Testis (tissue), 3 donors: ENCODE measurements around the gene CR1L. TPM values are rescaled to one million over a fixed set of nuclear protein-coding genes. Genes with fewer than 3 reads are reported as not detected.
"Not testable (repeated sequence)": the region's sequence is repeated elsewhere in the genome, so short reads cannot be mapped to it uniquely, and the experiment has no call there.

Experiments
- DNase-seq: peaks from one replicate; pipeline ENCODE4 v3.0.0-alpha.2; 2019
- H3K27ac ChIP-seq, 2 donors: fragments of 200-600 bp; sonication (generic); one replicate each; pipeline ENCODE4 v1.5.1; 2019
- H3K27me3 ChIP-seq: fragments of 200-600 bp; sonication (generic); one replicate; pipeline ENCODE4 v1.5.1; 2019
- H3K36me3 ChIP-seq: fragments of 200-600 bp; sonication (generic); one replicate; pipeline ENCODE4 v1.5.1; 2017; ENCODE audit warnings: low read depth; ENCODE audit errors: missing control alignments
- H3K4me1 ChIP-seq: fragments of 200-600 bp; sonication (generic); one replicate; pipeline ENCODE4 v1.5.1; 2019
- H3K4me3 ChIP-seq, 2 donors: fragments of 200-600 bp; sonication (generic); one replicate each; pipeline ENCODE4 v1.5.1; 2017 to 2019
- H3K9me3 ChIP-seq: fragments of 200-600 bp; sonication (generic); one replicate; pipeline ENCODE4 v1.5.1; 2017
- POLR2A ChIP-seq: fragments of 450-650 bp; IDR thresholded peaks from one replicate; pipeline ENCODE4 v1.6.1; 2017; ENCODE audit warnings: antibody characterized with exemption, mild to moderate bottlenecking, moderate library complexity
- WGBS, 2 donors: methylation state at CpG; one replicate each; pipeline ENCODE4 v1.1.5; 2018; 5-methylcytosine and 5-hydroxymethylcytosine counted together
- intact Hi-C: fragments of 100-400 bp; cut with DNase I; formaldehyde crosslinking; loops from one replicate; pipeline ENCODE4 v1.15.1; 2023; ENCODE audit warnings: low total_unique reads
- polyA plus RNA-seq: library from polyadenylated mRNA; stranded (reverse); fragments of 350-450 nt; fragmentation: Illumina TruSeq; extraction: RNeasy Lipid Tissue Mini Kit (QIAGEN cat#74804); gene quantifications from one replicate; pipeline ENCODE4 v1.2.3, GENCODE V29; 2014; ENCODE audit warnings: low read depth, low replicate concordance; ENCODE audit not compliant: insufficient read depth
- total RNA-seq, 2 donors: library from RNA; depleted of rRNA; stranded (reverse); fragments of >200 nt; gene quantifications; one replicate each; pipeline ENCODE4 v1.2.3, GENCODE V29; 2016
- TF ChIP-seq, protein P1 (sequence below), 3 experiments: fragments of 450-650 bp in 2 of 3; fragments of 200-600 bp in 1 of 3; sonication (generic) in 1 of 3; IDR thresholded peaks; one replicate each; pipeline ENCODE4 v1.5.1; 2016 to 2019; ENCODE audit warnings: antibody characterized with exemption in 3 of 3, mild to moderate bottlenecking in 2 of 3, moderate library complexity in 1 of 3

The CR1L gene
- total and polyA plus RNA-seq, 3 donors from 2014 or later = not detected

DNA sequence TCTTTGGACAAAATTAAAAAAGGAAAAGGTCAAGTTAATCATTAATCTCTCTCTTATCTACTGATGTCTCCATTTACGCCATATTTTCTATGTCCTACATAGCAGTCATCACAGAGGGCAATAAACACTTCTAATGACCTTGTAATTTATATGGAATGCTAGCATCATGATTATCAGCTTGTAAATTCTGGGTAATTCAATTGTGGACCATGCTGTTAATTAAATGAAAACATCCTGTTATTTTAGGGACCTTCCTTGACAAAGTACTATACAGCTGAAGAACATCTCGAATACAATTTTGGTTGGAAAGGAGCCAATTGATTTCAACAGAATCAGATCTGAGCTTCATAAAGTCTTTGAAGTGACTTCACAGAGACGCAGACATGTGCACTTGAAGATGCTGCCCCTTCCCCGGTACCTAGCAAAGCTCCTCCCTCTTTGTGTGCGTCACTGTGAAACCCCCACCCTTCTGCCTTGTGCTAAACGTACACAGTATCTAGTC is 93.3 kb downstream of the CR1L start:
- H3K27ac ChIP-seq, intact Hi-C loops, H3K27me3 ChIP-seq, H3K9me3 ChIP-seq, H3K36me3 ChIP-seq, H3K4me1 ChIP-seq, DNase-seq, H3K4me3 ChIP-seq: not testable (repeated sequence)
- 14 to 30% methylated on average over 6 of the region's 6 CpGs for WGBS, 2 donors

DNA sequence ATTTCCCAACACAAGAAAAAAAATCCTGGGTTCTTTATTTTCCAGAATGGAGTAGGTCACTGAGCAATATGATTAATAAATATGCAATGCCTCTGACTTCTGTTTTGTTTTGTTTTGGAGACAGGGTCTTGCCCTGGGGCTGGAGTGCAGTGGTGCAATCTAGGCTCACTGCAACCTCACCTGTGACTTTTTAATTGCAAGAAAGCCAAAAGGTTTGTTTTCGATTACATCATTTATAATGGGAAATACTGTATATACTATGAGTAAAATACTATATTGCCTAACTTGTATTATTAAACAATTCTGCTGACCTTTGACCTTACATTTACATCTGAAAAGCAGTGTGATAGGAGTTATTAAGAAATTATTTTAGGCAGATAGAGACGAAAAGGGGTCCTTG is 95.3 kb downstream of the CR1L start:
- no peak overlapping the region for H3K4me3 ChIP-seq
- no peak overlapping the region for H3K27ac ChIP-seq
- TF ChIP-seq, protein P1, sequence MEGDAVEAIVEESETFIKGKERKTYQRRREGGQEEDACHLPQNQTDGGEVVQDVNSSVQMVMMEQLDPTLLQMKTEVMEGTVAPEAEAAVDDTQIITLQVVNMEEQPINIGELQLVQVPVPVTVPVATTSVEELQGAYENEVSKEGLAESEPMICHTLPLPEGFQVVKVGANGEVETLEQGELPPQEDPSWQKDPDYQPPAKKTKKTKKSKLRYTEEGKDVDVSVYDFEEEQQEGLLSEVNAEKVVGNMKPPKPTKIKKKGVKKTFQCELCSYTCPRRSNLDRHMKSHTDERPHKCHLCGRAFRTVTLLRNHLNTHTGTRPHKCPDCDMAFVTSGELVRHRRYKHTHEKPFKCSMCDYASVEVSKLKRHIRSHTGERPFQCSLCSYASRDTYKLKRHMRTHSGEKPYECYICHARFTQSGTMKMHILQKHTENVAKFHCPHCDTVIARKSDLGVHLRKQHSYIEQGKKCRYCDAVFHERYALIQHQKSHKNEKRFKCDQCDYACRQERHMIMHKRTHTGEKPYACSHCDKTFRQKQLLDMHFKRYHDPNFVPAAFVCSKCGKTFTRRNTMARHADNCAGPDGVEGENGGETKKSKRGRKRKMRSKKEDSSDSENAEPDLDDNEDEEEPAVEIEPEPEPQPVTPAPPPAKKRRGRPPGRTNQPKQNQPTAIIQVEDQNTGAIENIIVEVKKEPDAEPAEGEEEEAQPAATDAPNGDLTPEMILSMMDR (IDR thresholded peaks at IDR 0.05) = no peak
- no peak for TF ChIP-seq POLR2A
- no peak for DNase-seq
- H3K4me1 ChIP-seq = no peaks in the 10 kb centered on the region
- intact Hi-C loops = no loop called here
- WGBS, 2 donors = 79 to 83% methylated on average over 2 of the region's 2 CpGs
- H3K36me3 ChIP-seq = no peaks in the 10 kb centered on the region
- no peaks in the 10 kb centered on the region for H3K9me3 ChIP-seq
- H3K27me3 ChIP-seq = no peaks in the 10 kb centered on the region

DNA sequence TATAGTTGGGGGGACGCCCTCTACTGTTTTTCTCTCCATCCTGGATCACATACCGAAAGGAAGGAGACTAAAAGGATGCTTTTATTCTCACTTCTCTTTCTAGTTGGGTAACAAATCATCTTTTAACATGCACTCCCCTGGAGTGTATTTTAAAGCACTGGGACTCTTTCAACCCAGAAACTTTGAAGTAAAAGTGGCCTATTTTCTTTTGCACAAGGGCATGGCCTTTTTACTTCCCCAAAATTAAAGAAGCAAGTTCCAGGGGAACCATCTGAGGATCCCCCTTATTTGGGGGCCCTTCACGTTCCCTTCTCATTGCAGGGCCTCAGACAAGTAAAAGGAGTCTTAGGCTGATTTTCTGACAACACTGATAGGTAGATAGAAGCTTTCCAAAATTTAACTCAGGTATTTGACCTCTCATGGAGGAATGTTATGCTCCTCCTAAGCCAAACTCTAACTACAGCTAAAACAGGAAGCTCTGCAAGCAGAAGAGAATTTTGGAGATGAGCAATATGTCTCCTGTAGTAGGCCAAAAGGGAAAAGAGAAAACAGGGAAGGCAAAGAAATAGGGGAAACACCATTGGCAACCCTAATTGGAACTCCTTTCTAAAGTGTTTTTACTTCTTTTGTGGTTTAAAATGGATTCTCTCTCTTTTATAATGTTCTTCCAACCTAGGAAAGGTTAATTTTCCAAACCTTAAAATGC is 98.1 kb downstream of the CR1L start:
- no peak overlapping the region for H3K27ac ChIP-seq
- H3K4me3 ChIP-seq = no peak overlapping the region
- no peaks in the 10 kb centered on the region for H3K36me3 ChIP-seq
- intact Hi-C loops = no loop called here
- no peaks in the 10 kb centered on the region for H3K4me1 ChIP-seq
- H3K27me3 ChIP-seq = no peaks in the 10 kb centered on the region
- 87% methylated on average over 3 of the region's 3 CpGs for WGBS, 2 donors
- DNase-seq = no peak
- no peaks in the 10 kb centered on the region for H3K9me3 ChIP-seq
- TF ChIP-seq, protein P1 (IDR thresholded peaks at IDR 0.05) = no peak
- TF ChIP-seq POLR2A = no peak

DNA sequence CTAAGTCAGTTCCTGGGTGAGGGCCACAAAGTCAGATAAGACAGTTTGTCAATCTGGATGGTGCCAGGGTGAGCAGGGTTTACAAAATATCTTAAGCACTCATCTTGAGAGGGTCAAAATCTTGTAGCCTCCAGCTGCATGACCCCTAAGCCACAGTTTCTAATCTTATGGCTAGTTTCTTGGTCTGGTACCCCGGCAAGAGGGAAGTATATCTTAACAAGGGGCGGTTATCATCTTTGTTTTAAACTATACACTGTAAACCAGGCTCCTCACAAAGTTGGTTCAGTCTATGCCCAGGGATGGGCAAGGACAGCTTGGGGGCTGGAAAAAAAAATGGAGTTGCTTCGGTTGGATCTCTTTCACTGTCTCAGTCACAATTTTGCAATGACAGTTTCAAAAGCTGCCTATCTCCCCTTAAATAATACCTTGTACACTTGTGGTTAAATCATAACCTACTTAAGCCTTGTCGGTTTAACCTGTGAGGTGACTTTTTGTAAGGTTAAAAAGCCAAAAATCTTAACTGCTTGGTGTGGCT is 99.1 kb downstream of the CR1L start:
- 87 to 96% methylated on average over 4 of the region's 4 CpGs for WGBS, 2 donors
- no peak for DNase-seq
- Histone ChIP-seq H3K36me3 (no peaks in the 10 kb centered on the region), H3K27ac (no peak overlapping the region), H3K4me1 (no peaks in the 10 kb centered on the region), H3K4me3 (no peak overlapping the region), H3K27me3 (no peaks in the 10 kb centered on the region), H3K9me3 (no peaks in the 10 kb centered on the region)
- TF ChIP-seq, protein P1 (IDR thresholded peaks at IDR 0.05) = no peak
- TF ChIP-seq POLR2A = no peak
- intact Hi-C loops = no loop called here

DNA sequence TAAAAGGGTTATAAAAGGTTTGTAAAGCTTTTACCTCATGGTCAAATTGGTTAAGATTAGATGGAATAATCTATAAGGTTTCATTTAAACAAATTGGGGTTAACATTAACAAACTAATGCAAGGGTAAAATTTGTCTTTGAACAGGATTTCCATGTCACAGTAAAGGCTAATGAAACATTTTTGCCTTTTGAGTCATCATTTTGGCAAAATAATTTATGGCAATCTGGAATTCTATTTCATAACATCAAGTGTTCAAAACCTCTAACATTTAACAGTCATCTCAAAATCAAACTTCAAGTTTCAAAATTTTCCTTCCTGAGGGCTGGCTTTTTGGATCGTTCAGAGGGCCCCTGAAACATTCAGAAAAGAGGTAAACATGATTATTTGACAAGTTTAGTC is 100.4 kb downstream of the CR1L start:
- DNase-seq = no peak
- no peaks in the 10 kb centered on the region for H3K36me3 ChIP-seq
- H3K27ac ChIP-seq = no peak overlapping the region
- H3K27me3 ChIP-seq = no peaks in the 10 kb centered on the region
- no peaks in the 10 kb centered on the region for H3K4me1 ChIP-seq
- intact Hi-C loops = no loop called here
- H3K9me3 ChIP-seq = no peaks in the 10 kb centered on the region
- H3K4me3 ChIP-seq = no peak overlapping the region
- TF ChIP-seq, protein P1 (IDR thresholded peaks at IDR 0.05) = no peak
- no peak for TF ChIP-seq POLR2A
- 79 to 82% methylated on average over 1 of the region's 1 CpG for WGBS, 2 donors
